ENCODE results near the gene GOLGA3.
"Not testable (repeated sequence)": the region's sequence is repeated elsewhere in the genome, so short reads cannot be mapped to it uniquely, and the experiment has no call there.

Gene GOLGA3

DNA sequence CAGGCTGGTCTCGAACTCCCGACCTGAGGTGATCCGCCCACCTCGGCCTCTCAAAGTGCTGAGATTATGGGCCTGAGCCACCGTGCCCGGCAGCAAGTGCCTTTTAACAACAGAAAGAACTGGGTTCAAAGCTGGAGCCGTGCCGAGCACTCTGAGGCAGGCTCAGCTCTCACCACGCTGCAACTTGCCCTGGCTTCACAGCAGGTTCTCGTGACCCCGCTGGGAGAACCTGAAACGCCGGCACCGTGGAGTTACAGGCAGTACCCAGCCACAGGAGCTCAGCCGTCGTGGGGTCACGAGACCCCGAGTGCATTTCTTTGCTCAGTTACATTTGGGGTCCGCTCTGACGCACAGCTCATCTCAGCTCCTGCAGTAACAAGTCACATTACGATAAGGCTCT lies 14.4 kb downstream of the GOLGA3 start:
- DNase-seq: no peak

DNA sequence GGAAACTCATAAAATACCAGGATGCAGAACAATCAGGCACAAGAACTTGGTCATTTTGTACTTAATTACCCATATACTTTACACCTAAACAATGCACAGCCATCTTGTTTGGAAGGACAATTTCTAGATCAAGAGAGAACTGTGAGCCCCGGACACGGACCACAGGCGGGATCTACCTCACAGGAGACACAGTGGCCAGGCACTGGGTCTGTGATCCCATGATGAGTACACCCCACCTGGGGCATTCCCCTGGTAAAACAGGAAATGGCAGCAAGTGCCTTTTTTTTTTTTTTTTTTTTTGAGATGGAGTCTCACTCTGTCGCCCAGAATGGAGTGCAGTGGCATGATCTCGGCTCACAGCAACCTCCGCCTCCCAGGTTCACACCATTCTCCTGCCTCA lies 15.2 kb downstream of the GOLGA3 start:
- DNase-seq: no peak

- peak; percentile 42 for DNase-seq
These were observed 15.9 kb downstream of the GOLGA3 start for GRCh38 chr12:132812631-132813305.

GRCh38 chr12:132809391-132809790 lies 19.3 kb downstream of the GOLGA3 start:
- DNase-seq: not testable (repeated sequence)

DNA sequence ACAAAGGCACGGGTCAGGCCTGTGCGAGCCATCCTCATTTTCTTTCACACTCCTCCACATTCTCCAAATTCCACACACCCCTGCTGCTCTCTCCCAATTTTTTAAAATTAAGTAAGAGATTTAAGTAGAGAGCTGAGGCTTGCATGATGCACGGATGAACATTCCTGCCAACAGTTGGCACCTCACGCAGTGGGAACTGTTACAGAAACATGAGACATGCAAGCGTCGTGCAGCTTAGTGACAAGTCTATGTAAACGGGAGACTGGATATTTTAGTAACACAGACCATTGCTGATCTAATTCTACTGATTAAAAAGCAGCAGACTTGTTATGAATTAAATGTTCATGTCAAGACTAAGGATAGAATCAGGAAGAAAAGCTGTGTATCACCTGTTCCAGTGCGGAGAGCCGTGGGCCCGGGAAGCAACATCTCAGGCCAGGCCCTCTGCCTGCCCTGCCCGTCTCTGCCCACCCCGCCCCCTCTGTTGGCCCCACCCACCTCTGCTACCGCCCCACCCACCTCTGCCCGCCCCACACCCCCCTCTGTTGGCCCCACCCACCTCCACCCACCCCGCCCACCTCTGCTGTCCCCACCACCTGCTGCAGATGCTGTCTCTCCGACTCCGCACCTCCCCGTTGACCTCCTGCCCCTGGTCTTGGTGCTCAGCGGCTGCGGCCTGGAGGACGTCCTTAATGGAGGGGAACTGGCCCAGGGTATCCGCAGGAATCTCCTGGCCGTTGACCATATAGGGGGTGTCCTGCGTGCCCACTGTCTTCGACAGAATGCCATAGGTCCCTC lies 21.2 kb downstream of the GOLGA3 start:
- DNase-seq: no peak

DNA sequence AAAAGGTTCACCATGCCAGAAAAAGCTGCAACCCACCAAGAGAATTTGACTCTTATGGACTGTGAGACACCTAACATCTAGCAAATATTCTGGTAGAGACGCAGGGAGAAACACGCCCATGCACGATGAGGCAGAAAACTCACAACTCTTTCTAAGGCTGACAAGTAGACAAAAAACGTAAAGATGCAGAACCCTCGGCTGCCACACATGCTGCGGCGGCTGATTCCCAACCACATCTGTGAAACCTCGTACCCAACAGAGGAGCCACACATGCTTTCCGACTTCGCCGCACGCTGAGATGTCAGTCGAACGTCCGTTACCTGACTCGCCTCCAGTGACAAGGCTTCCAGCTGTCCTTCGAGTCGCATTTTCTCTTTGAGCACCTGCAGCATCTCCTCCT lies 21.8 kb downstream of the GOLGA3 start:
- peak; percentile 42 for DNase-seq

GRCh38 chr12:132804426-132804861 lies 24.2 kb downstream of the GOLGA3 start:
- no peak for DNase-seq

DNA sequence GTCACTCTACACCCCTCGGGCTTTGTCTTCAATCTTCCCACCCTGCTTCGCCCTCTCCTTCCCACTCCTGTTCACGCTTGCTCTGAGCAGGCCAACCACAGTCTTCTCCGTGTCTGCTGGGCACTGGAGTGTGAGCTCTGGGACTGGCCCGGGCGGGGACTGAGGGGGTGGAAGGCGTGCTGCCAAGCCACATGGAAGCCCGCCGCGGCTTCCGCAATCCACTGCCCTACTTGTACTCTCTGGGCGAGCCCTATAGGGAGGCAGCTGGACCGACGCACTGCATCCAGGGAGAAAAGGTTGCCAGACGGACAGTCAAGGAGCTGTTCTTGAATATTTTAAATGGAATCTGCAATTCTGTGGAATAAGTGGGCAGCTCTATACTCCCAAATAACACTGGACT lies 24.8 kb downstream of the GOLGA3 start:
- DNase-seq: no peak

DNA sequence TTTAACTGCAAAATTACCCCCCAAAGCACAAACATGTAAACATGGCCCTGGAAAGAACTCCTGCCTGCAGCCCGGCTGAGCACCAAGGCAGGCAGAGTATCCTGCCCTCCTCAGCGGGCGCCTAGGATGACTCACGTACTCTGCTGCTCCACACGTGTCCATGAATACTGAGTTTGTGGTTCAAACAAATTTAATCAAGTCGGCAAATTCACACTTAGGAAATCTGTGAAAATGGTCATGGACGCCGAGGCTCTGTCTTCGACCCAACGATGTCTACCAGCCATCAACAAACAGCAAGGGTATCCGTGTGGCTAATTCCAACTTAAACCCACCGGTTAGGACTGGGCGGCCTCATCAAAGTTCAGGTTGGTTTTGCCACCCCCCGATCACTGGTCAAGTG lies 25.5 kb downstream of the GOLGA3 start:
- DNase-seq: no peak

DNA sequence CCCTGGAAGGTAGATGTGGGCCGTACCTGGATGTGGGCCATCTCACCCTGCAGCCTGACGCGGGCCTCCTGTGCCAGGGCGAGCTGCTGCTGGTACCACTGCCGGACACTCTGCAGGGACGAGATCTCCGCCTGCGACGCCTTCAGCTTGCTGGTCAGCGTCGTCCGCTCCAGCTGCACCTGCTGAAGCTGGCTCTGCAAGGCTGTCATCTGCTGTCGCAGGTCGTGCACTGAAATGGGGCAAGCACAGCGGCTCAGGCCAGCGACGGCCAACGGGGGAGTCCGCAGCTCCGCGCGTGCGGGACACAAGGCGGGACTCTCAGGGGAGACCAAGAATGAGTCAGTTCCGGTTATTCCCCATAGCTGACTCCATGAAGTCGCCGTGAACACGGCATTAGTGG lies 26.9 kb downstream of the GOLGA3 start:
- DNase-seq: no peak

DNA sequence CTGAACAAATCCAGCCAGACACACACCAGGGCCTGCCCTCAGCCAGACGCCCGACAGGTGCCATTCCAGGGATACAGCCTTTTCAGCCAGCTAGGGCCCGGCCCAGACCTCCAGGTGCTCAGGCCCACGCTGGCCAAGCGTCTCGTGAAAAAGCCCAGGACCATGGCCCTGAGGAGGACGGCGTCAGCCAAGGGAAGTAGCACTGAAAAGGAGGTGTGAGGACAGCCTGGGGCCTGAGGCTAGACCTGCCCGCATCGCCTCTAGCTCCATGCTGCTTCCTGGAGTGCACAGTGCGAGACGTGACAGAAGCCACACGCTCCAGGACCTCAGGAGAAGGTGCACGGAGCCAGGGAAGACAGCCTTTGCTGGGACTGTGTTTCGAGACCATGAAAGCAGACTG lies 29.8 kb downstream of the GOLGA3 start:
- DNase-seq: no peak

DNA sequence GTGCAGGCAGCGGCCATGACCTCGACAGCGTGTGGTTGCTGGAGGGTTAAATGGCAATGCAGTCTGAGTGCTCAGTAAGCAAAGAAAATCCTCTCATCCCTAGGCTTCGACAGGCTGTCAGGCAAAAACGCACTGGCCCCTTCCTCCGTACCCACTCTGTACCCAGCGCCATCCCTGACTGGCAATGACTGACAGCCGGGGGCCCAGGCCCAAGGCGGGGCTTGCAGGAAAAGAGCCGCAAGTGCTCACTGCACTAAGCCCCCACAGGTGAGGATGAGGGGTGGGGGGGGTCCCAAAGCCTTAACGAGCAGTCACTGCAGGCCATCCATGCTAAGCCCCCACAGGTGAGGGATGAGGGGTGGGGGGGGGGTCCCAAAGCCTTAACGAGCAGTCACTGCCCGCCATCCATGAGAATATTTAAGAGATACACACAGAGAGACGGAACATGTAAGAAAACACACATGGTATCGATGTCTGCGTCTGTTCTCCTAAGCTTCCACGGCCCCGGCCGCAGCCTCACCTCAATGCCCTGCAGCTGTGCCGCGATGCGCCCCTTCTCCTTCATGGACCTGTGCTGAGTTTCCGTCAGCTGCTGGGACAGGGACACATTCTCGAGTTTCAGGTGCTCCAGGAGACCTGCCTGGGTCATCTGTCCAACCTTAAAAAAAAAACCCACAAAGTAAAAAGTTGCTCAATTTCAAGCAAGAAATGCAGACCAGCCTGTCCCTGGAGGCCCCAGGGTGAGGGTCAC lies 30.7 kb downstream of the GOLGA3 start:
- DNase-seq: no peak

DNA sequence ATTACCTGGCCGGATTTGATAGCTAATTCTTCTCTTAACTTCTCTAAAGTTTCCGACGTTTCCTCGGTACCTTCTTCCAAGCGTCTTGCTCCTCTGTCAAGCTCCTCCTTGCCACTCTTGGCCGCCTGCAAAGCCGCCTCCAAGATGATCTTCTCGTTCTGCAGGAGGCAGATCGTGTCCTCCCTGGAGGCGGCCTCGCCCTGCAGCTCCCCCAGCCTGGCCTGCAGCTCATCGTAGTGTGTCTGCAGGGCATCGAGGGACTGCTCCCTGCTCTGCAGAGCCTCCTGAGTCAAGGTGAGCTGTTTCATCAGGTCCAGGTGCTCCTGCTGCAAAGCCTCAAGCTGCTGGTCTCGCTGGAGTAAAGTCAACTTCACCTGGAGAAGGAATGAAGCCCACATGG lies 32.8 kb downstream of the GOLGA3 start:
- no peak for DNase-seq

DNA sequence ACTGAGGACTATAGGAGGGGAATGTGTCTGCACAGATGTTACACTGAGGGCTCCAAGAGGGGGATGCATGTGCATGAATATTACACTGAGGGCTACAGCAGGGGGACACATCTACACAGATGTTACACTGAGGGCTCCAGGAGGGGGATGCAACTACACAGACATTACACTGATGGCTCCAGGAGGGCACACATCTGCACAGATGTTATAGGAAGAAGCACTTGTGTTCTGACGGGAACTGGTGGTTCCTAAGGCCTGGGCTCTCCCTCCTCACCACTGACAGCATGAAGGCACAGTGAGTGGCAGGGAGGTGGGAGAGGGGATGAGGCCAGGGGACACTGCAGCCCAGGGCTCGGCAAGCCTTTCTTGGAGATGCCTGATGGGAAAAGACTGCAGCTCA lies 36.7 kb downstream of the GOLGA3 start:
- DNase-seq: not testable (repeated sequence)

- DNase-seq: no peak
These were observed 39.6 kb downstream of the GOLGA3 start for GRCh38 chr12:132789099-132789471.

GRCh38 chr12:132788375-132789098 lies 40.1 kb downstream of the GOLGA3 start:
- no peak for DNase-seq

- DNase-seq: no peak
These were observed 40.8 kb downstream of the GOLGA3 start for GRCh38 chr12:132787877-132788276.

DNA sequence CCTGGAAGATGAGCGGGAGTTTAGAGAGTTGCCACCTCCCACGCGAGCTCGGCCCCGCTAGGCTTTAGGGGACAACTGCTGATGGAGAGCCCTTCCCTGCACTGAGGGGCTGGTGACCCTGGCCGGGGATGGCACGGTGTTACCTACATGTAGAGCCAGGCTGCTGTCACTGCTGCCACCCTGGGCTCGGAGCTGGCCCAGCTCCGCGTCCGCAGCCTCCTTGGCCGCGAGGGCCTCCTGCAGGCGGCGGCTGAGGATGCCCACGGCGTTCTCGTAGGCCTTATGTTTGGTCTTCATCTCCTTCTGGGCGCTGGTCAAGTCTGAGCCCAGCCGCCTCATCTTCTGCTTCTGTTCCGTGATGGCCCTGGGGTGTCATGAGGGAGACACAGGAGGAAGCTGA lies 42.5 kb downstream of the GOLGA3 start:
- DNase-seq: no peak

DNA sequence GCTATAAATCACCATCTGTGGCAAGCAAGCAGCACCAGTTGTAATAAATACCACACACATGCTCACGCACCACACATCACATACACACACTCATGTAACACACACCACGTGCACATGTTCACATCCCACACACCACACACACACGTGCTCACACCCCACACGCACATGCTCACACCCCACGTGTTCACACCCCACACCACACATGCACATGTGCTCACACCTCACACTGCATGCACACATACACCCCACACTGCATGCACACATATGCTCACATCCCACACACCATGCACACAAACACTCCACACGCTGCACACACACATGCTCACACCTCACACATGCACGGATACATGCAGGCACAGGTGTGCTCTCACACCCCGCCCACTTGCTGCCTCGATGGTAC lies 44.1 kb downstream of the GOLGA3 start:
- DNase-seq: no peak

GRCh38 chr12:132783917-132784531 lies 44.6 kb downstream of the GOLGA3 start:
- DNase-seq: no peak

DNA sequence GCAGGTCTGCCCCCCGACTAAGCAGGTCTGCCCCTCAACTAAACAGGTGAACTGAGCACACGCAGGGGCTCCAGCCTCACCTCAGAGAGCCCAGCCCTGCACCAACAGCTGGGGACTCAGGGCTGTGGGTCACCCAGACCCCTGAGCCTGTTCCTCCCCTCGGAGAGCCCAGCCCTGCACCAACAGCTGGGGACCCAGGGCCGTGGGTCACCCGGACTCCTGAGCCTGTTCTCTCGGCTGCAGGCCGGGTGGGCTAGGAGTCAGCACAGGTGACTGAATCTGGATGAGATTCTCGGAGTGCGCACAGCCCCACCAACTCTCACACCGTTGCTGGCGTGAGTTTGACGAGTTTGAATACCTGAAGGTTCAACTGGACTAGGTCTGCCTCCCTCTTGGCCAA lies 46.7 kb downstream of the GOLGA3 start:
- DNase-seq: no peak

GRCh38 chr12:132779781-132780353 lies 48.8 kb downstream of the GOLGA3 start:
- no peak for DNase-seq
